Raji (cell line): ENCODE measurements around the gene ZNF57.

Source experiments
- POLR2A ChIP-seq: IDR thresholded peaks from 2 replicates; pipeline ENCODE4 v1.6.1; 2011; ENCODE audit warnings: low read depth, low read length, control low read depth; ENCODE audit not compliant: insufficient read depth

The ZNF57 gene

GRCh38 chr19:2900296-2901252 is at the start of gene ZNF57:
ZNF57 (plus strand) TSS chr19:2900928; CDS start chr19:2901046, 118 bp downstream.
- peak; percentile 72 for TF ChIP-seq POLR2A

GRCh38 chr19:2852598-2852997 is 48.1 kb upstream of the ZNF57 start:
- no peak for TF ChIP-seq POLR2A

DNA sequence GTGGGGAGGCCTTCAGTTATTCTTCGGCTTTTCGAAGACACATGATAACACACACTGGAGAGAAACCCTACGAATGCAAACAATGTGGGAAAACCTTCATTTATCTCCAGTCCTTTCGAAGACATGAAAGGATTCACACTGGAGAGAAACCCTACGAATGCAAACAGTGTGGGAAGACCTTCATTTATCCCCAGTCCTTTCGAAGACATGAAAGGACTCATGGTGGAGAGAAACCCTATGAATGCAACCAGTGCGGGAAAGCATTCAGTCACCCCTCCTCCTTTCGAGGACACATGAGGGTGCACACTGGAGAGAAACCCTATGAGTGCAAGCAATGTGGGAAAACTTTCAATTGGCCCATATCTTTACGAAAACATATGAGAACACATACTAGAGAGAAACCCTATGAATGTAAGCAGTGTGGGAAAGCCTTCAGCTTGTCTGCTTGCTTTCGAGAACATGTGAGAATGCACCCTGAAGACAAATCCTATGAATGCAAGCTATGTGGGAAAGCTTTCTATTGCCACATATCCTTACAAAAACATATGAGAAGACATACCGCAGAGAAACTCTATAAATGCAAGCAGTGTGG is 47.6 kb upstream of the ZNF57 start:
- no peak for TF ChIP-seq POLR2A

- TF ChIP-seq POLR2A: no peak
These were observed 45.9 kb upstream of the ZNF57 start for GRCh38 chr19:2854849-2855248.

DNA sequence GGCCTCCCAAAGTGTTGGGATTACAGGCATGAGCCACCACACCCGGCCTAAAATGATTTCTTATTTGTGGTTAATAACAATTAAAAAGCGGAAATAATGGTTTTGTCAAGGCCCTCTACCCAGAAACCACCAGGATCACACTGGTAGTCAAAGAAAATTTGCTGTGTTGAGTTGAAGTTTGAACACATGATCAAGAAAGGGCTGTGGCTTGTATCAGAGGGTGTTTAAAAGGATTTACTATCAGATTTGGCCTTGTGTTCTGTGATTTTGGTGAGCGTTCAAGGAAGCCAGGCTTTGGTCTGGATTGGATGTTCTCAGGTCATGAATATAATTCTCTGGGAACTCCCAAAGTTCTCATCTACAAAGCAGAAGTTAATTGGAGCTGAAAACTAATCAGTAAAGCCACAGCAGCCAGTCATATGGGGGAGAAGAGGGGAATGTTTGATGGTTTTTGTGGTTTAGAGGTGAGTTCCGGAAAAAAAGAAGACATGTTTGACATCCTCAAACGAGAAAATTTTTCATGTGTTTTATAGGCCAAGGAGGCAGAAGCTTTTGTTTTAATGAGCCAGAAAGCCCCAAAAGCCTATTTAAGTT is 44.2 kb upstream of the ZNF57 start:
- TF ChIP-seq POLR2A: no peak

DNA sequence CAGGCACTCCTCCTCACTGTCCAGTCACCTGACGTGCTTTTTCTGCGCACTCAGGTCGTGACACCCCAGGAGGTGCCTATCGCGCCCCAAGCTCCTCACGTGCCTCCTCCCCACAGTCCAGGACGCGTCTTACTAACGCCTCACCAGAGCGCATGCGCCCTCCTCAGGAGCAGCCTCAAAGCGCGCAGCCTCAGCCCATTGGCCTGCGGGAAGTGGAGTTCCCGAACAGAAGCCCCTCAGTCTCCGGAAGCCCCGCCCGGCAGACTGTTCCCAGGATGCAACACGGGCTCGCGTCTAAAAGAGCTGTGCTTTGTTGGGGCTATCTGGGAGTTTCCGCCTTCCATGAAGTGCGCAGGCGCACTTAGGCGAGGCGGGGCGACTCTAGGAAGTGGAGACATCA is 41.9 kb upstream of the ZNF57 start:
- no peak for TF ChIP-seq POLR2A

GRCh38 chr19:2863816-2864215 is 36.9 kb upstream of the ZNF57 start:
- no peak for TF ChIP-seq POLR2A

DNA sequence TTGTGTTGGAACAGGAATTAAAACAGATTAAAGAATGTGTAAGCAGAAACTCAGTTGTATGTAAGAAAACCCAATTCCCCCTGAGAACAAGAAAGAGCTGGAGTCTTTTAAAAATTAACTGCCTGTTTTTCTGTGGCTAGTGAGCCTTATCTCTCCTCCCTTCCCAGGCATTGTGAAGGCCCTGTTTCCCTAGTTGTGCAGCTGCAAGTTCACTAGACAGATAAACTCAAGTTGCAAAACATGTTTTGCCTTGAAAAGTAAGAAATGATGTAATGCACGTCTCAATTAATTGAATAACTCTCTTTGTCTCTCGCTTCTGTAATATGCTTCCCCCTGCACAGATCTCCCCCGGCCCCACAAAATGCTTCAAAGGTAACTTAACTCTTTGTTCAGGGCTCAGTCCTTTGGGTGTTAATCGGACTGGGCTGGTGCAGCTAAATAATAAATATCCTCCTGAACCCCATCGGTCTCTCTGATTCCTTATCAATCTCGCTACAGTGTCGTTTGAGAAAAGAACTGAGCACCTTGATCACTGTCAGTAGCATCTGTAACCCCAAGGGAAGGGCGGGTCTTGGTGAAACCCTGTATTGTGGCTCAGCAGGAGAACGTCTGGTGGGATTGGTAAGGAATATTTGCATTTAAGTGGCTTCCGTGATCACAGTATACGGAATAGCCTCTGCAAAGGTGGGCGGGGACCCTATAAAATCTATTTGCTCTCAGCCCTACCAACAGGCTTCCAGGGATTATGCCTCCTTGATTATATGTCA is 35.2 kb upstream of the ZNF57 start:
- TF ChIP-seq POLR2A: no peak

GRCh38 chr19:2866495-2867024 is 34.2 kb upstream of the ZNF57 start:
- TF ChIP-seq POLR2A: no peak

GRCh38 chr19:2867025-2867991 is 33.4 kb upstream of the ZNF57 start, which contains the start of gene ZNF556:
ZNF556 (plus strand) TSS chr19:2867335; CDS start chr19:2867422, 87 bp downstream.
- TF ChIP-seq POLR2A: no peak

- no peak for TF ChIP-seq POLR2A
These were observed 31.1 kb upstream of the ZNF57 start for GRCh38 chr19:2869618-2870017.

DNA sequence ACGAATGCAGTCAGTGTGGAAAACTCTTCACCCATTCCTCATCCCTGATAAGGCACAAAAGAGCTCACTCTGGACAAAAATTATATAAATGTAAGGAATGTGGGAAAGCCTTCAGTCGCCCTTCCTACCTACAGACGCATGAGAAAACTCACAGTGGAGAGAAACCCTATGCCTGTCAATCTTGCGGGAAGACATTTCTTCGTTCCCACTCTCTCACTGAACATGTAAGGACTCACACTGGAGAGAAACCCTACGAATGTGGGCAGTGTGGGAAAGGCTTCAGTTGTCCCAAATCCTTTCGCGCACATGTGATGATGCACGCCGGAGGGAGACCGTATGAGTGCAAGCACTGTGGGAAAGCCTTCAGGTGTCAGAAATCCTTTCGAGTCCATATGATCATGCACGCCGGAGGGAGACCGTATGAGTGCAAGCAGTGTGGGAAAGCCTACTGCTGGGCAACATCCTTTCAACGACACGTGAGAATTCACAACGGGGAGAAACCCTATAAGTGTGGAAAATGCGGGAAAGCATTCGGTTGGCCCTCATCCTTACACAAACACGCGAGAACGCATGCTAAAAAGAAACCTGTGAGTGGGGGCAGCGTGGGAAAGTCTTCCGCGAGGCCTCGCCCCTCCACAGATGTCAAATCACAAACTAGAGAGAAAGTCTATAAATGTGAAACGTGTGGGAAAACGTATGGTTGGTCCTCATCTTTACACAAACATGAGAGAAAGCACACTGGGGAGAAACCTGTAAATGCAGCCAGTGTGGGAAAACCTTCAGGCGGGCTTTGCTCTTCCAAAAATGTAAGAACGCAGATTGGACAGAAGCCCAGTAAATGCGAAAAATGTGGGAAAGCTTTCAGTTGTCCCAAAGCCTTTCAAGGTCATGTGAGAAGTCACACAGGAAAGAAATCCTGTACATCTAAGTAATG is 23.1 kb upstream of the ZNF57 start:
- no peak for TF ChIP-seq POLR2A
